Superior temporal gyrus (tissue), 1 donor: ENCODE results near the gene KRTAP10-4.
"Not testable (repeated sequence)": the region's sequence is repeated elsewhere in the genome, so short reads cannot be mapped to it uniquely, and the experiment has no call there.

Experiments used
- DNase-seq: peaks from one replicate; pipeline ENCODE4 v3.0.0-alpha.2; 2016; ENCODE audit errors: extremely low spot score

Gene KRTAP10-4

DNA sequence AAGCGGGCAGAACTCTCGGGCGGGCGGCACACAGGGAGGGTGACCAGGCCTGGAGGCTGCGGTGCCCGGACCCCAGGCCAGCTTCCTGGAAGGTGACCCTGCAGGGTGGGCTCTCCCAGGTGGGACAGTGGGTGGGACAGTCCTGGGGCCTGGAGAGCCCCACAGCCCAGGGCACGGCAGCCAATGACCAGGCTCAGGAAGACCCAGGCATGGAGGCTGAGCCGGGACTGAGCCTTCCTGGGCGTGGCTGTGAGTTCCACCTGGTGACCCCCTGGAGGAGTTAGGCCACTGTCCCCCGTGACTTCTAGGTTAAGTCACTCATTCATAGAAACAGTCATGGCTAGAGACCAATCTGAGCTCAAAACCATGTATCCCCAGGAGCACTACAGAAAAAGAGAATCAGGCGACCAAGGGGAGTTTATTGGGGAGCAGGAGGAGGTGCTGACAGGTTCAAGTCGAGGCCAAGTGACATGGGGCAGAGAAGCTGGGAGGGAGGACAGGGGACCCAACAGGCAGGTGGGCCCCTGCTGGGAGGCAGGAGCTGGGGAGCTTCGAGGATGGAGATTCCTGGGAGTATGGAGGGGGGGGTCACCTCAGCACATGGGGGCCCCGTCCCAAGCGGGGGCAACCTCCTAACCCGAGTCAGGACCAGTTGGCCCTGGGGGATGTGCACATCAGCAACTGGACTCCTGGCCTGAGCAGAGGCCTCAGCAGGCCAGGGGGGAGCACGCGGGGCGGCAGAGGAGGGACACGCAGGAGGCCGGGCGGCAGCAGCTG is 5.7 kb downstream of the KRTAP10-4 start:
- no peak for DNase-seq

DNA sequence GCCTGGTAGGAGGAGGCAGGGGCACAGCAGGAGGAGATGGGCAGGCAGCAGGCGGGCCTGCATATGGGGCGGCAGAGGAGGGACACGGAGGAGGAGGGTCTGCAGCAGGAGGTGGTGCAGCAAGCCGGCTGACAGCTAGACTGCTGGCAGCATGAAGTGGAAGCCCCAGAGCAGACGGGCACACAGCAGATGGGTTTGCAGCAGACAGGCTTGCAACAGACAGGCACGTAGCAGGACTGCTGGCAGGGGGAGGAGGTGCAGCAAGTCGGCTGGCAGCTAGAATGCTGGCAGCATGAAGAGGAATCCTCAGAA is 6.3 kb downstream of the KRTAP10-4 start:
- no peak for DNase-seq

GRCh38 chr21:44580231-44580821 is 6.8 kb downstream of the KRTAP10-4 start, which contains the start of gene KRTAP10-5:
KRTAP10-5 (minus strand) TSS chr21:44580604; CDS start chr21:44580578, 26 bp downstream.
- DNase-seq: not testable (repeated sequence)

DNA sequence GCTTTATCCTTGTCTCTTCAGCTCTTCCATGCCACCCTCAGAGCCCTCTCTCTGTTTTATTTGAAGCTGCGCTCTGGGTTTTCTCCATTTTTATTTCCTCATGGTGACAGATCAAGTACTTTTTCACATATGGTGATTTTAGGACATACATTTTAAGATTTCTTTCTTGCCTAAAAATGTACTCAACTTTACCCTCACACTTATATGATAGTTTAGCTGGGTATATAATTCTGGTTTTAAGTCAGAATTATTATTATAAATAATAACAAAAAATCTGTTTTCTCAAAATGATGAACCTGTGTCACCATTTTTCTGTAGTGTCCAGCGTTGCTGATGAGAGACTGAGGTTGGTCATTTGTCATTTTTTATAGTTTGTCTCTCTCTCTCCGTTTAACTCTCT is 7.6 kb downstream of the KRTAP10-4 start:
- DNase-seq: no peak

DNA sequence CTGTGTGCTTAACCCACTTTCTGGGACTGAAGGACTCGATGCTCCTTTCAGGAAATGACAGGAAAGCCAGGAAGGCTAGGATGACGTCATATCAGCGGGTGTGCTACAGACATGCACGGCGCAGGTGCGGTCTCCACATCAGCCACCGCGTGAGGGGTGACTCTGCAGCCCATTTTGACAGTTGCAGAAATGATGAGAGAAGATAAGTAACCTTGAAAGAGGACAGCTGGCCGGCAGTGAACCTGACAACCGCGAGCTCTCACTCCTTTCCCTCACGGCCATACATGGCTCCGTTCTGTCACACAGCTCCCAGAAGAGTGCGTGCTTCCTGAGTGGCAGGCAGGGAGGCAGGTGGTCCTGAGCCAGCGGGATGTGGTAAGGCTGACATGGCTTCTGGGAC is 8.5 kb downstream of the KRTAP10-4 start:
- no peak for DNase-seq

GRCh38 chr21:44583089-44583799 is 9.7 kb downstream of the KRTAP10-4 start:
- no peak for DNase-seq

- no peak for DNase-seq
Observed at GRCh38 chr21:44583800-44584147, 10.2 kb downstream of the KRTAP10-4 start.

DNA sequence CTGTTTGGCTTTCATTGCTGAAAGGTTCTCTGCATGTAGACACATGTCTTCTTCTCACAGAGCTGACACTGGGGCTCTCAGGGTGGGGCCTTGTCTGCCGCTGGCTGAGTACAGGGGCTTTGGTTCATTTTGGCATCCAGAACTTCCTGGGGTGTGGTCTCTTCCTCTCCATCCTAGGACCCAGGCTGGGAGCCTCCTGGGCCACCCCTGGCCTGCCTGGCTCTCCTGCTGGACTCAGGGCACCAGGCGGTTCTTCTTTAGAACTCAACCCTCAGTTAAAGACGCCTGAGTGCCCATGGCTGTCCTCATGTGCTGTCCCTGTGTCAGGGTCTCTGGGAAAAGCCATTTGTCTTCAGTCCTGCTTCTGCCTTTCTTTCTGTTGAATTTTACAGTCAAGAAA is 12.4 kb downstream of the KRTAP10-4 start:
- no peak for DNase-seq

DNA sequence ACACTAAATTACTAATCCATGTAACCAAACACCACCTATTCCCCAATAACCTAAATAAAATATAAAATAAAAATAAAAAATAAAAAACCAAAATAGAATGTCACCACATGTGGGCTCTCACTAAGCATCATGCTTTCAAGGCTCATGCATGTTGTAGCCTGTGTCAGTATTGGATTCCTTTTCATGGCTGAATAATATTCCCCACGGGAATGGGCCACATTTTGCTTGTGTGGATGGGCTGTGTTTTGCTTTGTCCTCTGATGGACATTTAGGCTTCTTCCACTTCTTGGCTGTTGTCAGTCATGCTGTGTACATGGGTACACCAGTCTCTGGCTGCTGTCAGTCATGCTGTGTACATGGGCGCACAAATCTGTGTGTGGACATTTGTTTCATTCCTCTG is 15.6 kb downstream of the KRTAP10-4 start:
- DNase-seq: no peak

DNA sequence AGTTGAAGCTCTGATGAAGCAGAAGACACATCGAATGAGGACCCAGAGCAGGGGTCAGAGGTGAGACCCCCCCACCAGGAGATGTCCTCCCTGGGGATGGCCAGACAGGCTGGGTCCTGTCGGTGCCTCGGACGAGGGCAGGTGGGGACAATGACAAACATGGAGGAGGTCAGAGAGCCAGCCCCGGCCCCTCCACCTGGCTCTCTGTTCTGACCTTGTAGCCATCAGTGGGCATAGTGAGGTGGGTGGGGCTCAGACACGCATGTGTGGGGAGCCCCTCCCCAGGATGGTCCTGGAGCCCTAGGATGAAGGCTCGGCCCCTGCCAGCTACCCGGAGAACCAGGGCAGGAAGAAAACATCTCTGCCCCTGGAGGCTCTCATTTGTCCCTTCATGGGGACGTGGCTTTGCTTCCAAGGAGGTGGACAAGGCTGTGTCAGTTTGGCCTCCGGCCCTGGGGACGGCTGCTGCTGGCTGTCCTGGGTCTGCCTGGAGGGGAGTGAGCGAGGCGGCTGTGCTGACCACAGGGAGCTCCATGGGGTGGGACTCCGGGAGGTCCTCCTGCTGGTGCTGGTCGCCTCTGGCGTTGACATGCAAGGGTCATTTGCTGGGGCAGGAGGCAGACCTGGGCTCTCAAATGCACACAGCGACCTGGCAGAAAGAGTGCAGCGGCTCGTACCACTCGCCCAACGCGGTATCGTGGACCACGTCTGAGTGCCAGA is 16.2 kb downstream of the KRTAP10-4 start:
- no peak for DNase-seq

GRCh38 chr21:44590311-44590721 is 16.8 kb downstream of the KRTAP10-4 start:
- DNase-seq: no peak

DNA sequence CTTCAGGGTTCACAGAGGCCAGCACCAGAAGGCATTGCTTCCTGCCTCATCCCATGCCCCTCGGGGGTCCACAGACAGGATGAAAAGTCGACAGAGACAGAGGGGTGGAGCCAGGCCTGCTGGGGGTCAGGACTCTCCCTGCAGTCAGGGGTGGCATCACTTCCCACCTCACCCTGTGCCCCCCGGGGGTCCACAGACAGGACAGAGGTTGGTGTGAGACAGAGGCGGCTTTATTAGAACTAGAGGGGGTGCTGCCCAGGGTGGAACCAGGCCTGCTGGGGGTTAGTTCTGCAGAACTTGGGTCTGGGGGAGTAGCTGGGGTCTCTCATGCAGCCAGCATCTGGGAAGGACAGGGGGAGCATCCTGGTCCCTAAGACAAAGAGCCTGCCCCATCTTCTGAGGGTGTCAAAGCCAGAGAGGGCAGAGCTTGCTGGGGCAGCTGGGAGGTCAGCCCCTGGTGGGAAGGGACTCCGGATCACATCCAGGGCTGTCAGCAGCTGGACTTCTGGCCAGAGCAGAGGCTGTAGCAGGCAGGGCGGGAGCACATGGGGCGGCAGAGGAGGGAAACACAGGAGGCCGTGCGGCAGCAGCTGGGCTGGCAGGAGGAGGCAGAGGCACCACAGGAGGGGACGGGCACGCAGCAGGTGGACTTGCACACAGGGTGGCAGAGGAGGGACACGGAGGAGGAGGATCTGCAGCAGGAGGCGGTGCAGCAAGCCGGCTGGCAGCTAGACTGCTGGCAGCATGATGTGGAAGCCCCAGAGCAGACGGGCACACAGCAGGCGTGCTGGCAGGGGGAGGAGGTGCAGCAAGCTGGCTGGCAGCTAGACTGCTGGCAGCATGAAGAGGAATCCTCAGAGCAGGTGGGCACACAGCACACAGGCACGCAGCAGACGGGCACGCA is 17.6 kb downstream of the KRTAP10-4 start:
- DNase-seq: not testable (repeated sequence)

DNA sequence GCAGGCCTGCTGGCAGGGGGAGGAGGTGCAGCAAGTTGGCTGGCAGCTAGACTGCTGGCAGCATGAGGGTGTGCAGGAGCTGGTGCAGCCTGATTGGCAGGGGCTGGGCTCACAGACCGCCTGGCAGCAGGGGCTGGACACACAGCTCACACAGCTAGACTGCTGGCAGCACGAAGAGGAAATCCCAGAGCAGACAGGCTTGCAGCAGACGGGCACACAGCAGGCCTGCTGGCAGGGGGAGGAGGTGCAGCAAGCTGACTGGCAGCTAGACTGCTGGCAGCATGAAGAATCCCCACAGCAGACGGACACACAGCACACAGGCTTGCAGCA is 18.2 kb downstream of the KRTAP10-4 start:
- DNase-seq: not testable (repeated sequence)

- no peak for DNase-seq
Observed at GRCh38 chr21:44592446-44593311, 19.1 kb downstream of the KRTAP10-4 start, which contains the start of gene KRTAP10-6. KRTAP10-6 (minus strand) TSS chr21:44592505; CDS start chr21:44592484, 21 bp downstream.

DNA sequence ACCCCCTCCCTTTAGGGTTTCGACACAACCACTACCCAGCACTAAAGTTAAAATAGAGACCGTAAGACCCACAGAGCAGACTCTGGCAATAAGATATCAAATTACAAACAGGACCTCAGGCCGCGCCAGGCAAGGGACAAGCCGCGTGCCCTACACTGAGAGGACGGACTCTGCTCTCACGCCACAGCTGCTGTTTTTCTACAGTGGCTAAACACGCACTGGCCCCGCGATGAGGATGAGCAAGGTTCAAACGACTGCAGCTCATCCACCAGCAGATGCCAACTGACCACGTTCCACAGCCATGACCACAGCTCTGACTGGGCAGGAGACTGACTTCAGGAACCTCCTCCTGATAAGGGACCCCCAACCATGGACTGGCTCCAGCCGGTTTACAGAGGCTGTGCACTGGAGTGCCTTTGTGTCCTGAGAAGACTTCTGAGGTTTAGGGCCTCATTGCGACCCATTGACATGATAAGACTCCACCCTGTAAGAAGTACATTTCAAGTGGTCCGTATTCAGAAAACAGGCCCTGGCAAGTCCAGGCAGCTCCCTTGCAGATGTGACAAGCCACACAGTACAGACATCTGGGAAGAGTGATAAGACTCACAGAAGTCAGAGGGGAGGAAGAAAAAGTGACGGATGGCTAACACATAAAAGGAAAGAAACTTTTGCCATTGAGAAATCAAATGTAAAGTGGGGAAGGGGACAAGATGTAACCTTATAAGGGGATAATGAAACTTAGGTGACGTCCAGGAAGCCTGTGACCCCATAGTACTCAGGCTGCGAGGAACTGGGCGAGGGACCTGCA is 20.3 kb downstream of the KRTAP10-4 start:
- no peak for DNase-seq

DNA sequence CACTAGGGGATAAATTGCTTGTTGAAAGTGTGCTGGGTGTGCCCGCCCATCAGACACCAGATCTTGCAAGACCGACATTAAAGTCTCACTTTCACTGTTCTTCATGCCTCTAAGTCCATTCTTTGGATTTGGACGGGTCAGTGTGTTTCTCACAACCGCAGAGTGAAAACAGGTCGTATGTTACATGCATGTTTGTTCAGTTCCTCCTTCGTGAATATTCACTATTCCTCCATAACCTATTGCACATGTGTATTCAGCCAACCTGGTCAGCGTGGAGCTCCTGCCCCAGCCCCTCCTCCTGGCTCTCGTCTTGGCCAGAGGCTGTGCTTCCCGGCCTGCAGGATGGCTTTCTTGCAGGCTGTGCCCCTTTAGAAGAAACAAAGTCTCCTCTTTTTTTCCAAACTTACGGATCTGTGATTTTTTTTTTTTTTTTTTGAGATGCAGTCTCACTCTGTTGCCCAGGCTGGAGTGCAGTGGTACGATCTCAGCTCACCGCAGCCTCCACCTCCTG is 20.9 kb downstream of the KRTAP10-4 start:
- DNase-seq: no peak

DNA sequence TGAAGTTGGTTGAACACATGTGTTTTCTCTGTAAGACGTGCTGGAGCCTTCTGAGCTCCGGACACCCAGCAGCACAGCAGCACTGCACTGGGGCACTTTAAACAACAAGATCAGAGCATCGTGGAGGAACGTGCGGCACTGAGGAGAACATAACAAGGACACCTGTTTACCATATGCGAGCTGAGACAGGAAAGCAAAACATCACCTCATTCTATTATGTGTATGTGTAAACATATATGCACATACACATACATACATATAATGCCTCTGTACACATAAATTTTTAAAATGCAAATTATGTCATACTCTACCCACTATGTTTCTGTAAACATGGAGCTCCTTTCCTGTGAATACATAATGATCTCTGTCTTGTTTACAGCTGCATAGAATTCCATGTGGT is 22.0 kb downstream of the KRTAP10-4 start:
- DNase-seq: no peak

DNA sequence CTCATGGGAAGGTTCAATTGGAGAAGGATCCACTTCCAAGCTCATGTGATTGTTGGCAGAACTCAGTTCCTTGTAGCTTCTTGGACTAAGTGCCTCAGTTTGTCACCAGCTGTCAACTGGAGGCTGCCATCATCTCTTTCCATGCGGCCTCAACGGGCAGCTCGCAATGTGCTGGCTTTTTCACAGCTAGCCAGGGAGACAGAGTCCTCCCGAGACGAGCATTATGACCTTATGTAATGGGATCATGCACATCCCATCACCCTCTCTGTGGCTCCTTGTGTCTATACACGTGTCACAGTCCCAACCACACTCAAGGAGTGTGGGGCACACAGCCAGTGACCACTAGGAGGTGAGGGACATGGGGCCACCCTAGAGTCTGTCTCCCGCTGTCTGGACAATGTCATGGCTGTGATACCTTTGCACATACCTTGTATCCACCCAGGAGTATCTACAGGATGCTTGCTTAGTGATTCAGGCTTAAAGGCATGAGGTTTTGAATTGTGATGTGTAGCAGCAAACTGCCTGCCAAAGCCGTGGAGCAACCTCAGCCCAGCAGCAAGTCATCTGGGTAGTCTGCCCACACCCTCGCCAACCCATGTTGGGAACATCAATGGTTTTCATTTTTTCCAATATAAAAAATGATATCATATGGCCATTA is 22.7 kb downstream of the KRTAP10-4 start:
- no peak for DNase-seq

GRCh38 chr21:44598061-44598460 is 24.5 kb downstream of the KRTAP10-4 start:
- DNase-seq: no peak
